ENCODE measurements around the gene FAM13C. TPM values are rescaled to one million over a fixed set of nuclear protein-coding genes. Genes with fewer than 3 reads are reported as not detected.

FAM13C gene
- total RNA-seq, result 7.9 and 10.7 TPM in 2 replicates

GRCh38 chr10:59362144-59362958 is at the start of gene FAM13C:
Gene FAM13C (minus strand): TSS chr10:59362549. CDS start chr10:59362460, 89 bp downstream.

Other genes with a start within 250 kb of the FAM13C start
- gene PHYHIPL, start 185.9 kb downstream of the FAM13C start, total RNA-seq, result not detected in 2 replicates